Bronchial epithelial cell (primary cell): Measurements from ENCODE around the gene NR1I2. TPM values are rescaled to one million over a fixed set of nuclear protein-coding genes. Genes with fewer than 3 reads are reported as not detected.

Source experiments
- DNase-seq: peaks from one replicate; pipeline ENCODE4 v3.0.0-alpha.2; 2010; ENCODE audit warnings: low read depth
- FAIRE-seq: peaks from 2 replicates; lab custom pipeline; 2011; peaks lifted over from hg19 to GRCh38; lab: Jason Lieb, UNC
- H3K27me3 ChIP-seq: 2 replicates; pipeline ENCODE4 v1.5.1; 2011; ENCODE audit warnings: low read length; ENCODE audit not compliant: control insufficient read depth, insufficient read depth
- H3K36me3 ChIP-seq: 2 replicates; pipeline ENCODE4 v1.5.1; 2011; ENCODE audit warnings: low read length; ENCODE audit not compliant: control insufficient read depth, insufficient read depth
- H3K4me3 ChIP-seq: 2 replicates; pipeline ENCODE4 v1.5.1; 2011; ENCODE audit warnings: mild to moderate bottlenecking, low read depth, low read length, control low read depth
- total RNA-seq: library from RNA; depleted of rRNA; stranded (reverse); fragments of >200 nt; gene quantifications from 2 replicates; pipeline ENCODE4 v1.2.1, GENCODE V29; 2014
- TF ChIP-seq, protein P1 (sequence below): IDR thresholded peaks from 2 replicates; pipeline ENCODE4 v1.5.1; 2011; ENCODE audit warnings: mild to moderate bottlenecking, moderate library complexity, low read length, control low read depth, inconsistent platforms; ENCODE audit not compliant: insufficient read depth, severe bottlenecking

Gene NR1I2
- total RNA-seq, 1 donor from 2014 or later: not detected

DNA sequence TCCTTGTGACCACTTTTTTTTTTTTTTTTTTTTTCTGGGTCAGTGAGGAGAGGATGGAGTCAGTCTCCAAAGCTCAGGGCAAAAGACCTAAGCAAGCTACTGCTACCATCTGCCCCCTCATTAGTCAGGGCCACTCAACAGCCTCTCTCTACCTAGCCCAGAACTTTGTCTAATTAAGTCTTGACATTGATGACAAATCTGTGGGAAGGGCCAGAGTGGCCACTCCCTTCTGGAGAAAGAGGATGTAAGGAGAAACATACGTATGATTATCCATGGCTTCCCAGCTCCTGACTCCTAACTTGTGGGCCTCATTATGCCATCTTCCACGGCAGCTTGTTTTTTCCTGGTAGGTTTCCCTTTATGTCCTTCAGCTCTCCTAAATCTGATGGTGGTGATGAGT, 37.9 kb downstream of the NR1I2 start:
- TF ChIP-seq, protein P1, sequence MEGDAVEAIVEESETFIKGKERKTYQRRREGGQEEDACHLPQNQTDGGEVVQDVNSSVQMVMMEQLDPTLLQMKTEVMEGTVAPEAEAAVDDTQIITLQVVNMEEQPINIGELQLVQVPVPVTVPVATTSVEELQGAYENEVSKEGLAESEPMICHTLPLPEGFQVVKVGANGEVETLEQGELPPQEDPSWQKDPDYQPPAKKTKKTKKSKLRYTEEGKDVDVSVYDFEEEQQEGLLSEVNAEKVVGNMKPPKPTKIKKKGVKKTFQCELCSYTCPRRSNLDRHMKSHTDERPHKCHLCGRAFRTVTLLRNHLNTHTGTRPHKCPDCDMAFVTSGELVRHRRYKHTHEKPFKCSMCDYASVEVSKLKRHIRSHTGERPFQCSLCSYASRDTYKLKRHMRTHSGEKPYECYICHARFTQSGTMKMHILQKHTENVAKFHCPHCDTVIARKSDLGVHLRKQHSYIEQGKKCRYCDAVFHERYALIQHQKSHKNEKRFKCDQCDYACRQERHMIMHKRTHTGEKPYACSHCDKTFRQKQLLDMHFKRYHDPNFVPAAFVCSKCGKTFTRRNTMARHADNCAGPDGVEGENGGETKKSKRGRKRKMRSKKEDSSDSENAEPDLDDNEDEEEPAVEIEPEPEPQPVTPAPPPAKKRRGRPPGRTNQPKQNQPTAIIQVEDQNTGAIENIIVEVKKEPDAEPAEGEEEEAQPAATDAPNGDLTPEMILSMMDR: no peak
- H3K27me3 ChIP-seq: no peaks in the 10 kb centered on the region
- no peak overlapping the region for H3K4me3 ChIP-seq
- H3K36me3 ChIP-seq: no peaks in the 10 kb centered on the region
- DNase-seq (peak; percentile 53), FAIRE-seq (no peak)

DNA sequence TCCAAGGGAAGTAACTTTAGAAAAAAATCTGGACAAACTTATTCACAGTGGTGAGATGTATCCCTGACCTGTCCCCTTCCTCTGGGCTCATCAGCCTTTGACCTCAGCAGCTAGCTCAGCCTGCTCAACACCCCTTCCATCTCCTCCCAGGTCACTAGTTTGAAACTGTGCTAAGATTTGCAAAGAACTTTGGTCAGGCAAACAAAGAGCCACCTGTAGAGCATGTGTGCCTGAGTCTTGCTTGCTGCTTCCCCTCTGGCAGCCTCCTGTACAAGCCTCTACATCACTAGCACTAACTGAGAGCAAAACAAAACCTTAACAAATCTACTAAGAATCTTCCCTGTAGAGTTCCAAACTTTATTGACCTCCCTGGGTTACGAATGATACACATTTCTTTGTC, 43.9 kb downstream of the NR1I2 start:
- DNase-seq: no peak
- H3K4me3 ChIP-seq: no peak overlapping the region
- peaks cover 3% of the 10 kb centered on the region for H3K36me3 ChIP-seq
- no peaks in the 10 kb centered on the region for H3K27me3 ChIP-seq
- FAIRE-seq: no peak
- TF ChIP-seq, protein P1: no peak

GRCh38 chr3:119826711-119827608, 45.1 kb downstream of the NR1I2 start:
- no peaks in the 10 kb centered on the region for H3K27me3 ChIP-seq
- DNase-seq (no peak), FAIRE-seq (no peak)
- peaks cover 3% of the 10 kb centered on the region for H3K36me3 ChIP-seq
- no peak overlapping the region for H3K4me3 ChIP-seq
- TF ChIP-seq, protein P1: no peak

DNA sequence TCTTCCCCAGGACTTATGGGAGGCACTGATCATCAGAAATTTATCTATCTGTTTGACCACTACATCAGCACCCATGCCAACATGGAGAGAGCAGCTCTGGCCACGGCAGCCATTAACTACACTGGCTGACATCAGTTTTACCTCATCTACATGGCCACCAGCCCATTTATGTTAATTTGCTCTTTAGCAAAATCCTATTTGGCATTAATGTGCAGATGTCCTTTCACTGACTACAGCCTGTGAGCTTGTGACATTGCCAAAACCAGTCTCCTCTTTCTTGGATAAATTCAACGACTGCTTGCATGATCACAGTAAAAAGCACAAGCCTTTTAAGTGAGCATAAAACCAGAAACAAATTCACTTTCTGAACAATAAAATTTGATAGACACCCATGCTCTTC, 47.5 kb downstream of the NR1I2 start:
- Histone ChIP-seq H3K4me3 (no peak overlapping the region), H3K36me3 (peaks cover 3% of the 10 kb centered on the region), H3K27me3 (no peaks in the 10 kb centered on the region)
- DNase-seq (no peak), FAIRE-seq (no peak)
- TF ChIP-seq, protein P1: no peak

DNA sequence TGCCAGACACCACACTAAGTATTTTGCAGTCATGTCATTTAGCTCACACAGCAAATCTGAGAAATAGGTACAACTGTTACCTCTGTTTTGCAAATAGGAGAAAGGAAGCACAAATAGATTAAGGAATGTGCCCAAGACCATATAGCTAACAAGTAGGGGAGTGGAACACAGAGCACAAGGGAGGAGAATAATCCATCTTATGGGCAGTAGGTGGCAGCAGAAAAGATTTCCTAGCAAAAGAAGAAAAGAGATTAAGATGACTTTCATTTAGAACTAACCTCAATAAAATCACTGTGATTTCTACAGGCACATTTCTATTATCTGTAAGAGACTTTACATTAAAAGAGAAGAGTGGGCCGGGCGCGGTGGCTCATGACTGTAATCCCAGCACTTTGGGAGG, 49.1 kb downstream of the NR1I2 start:
- TF ChIP-seq, protein P1: no peak
- Histone ChIP-seq H3K27me3 (no peaks in the 10 kb centered on the region), H3K4me3 (no peak overlapping the region), H3K36me3 (peaks cover 3% of the 10 kb centered on the region)
- DNase-seq (no peak), FAIRE-seq (no peak)
